ENCODE data around the gene SND1.

GRCh38 chr7:128120116-128120515 is 468.1 kb downstream of the SND1 start:
- TF ChIP-seq SP1 (IDR thresholded peaks at IDR 0.05) (no peak), JUND (IDR thresholded peaks at IDR 0.05) (no peak), RAD21 (IDR thresholded peaks at IDR 0.05) (no peak)
- TF ChIP-seq, protein P1, sequence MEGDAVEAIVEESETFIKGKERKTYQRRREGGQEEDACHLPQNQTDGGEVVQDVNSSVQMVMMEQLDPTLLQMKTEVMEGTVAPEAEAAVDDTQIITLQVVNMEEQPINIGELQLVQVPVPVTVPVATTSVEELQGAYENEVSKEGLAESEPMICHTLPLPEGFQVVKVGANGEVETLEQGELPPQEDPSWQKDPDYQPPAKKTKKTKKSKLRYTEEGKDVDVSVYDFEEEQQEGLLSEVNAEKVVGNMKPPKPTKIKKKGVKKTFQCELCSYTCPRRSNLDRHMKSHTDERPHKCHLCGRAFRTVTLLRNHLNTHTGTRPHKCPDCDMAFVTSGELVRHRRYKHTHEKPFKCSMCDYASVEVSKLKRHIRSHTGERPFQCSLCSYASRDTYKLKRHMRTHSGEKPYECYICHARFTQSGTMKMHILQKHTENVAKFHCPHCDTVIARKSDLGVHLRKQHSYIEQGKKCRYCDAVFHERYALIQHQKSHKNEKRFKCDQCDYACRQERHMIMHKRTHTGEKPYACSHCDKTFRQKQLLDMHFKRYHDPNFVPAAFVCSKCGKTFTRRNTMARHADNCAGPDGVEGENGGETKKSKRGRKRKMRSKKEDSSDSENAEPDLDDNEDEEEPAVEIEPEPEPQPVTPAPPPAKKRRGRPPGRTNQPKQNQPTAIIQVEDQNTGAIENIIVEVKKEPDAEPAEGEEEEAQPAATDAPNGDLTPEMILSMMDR (IDR thresholded peaks at IDR 0.05; ENCODE audit: low read depth, low read length, missing input control) = no peak

Measured in liver (tissue), 3 donors.